Jurkat, Clone E6-1 (cell line): ENCODE data around the gene RBM46.
A peak's percentile ranks its signal among the peaks of the same experiment; 100 is the strongest.
"Not testable (repeated sequence)": the region's sequence is repeated elsewhere in the genome, so short reads cannot be mapped to it uniquely, and the experiment has no call there.

Experiments
- DNase-seq: peaks from one replicate; pipeline ENCODE4 v3.0.0-alpha.2; 2011; ENCODE audit warnings: low read depth, low spot score
- H3K4me3 ChIP-seq: 2 replicates; pipeline ENCODE4 v1.5.1; 2011; ENCODE audit warnings: mild to moderate bottlenecking, low read length, control low read depth, moderate library complexity

RBM46 gene

DNA sequence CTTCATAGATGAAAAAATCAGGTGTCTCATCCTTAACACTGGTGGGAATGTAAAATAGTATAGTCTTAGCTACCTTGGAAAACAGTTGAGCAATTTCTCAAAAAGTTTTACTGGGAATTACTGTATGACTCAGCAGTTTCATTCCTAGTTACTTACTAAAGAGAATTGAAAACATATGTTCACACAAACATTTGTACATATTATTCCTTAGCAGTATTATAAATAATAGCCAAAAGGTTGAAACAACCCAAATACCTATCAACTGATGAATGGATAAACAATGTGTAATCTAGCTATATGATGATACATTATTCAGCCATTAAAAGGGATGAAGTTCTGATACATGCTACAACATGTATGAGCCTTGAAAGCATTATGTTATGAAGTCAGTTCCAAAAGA is 41.7 kb downstream of the RBM46 start:
- H3K4me3 ChIP-seq, result no peak overlapping the region
- DNase-seq, result no peak

DNA sequence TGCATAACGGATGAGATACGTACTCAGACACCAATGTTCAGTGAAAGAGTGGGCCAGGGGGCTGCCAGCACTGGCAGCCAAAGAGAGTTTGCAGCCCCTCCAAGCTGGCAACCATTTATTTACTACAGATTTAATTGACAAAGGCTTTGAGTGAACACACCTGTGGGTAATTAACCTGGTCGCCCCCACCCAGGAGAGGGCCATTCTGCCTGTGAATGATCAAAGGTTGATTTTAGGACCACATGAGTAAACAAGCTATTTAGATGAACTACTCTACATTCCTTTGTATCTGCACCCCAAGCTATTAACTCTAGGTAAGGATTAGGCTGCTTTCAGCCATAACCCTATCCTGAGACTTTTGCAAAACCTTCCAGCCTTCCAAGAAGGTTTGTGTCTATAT is 55.0 kb downstream of the RBM46 start:
- no peak for DNase-seq
- no peak overlapping the region for H3K4me3 ChIP-seq

DNA sequence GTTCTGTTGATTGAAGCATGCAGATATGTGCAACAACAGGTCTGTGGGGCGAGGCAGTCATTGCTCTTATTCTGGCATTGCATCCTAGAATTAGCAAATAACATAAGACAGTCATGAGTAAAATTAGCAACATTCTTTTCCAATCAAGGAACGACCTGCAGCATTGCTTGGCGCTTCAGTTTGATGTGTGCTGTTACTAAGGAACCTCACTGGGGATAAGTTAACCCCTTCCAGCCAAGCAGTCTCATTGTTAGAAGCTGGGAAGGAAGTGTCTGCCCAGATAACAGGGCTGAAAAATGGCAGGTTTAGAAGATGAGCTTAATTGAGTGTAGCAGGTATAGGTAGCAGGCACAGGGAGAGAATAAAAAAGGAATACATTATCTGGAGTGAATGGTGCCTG is 55.4 kb downstream of the RBM46 start:
- DNase-seq, result no peak
- H3K4me3 ChIP-seq, result no peak overlapping the region

DNA sequence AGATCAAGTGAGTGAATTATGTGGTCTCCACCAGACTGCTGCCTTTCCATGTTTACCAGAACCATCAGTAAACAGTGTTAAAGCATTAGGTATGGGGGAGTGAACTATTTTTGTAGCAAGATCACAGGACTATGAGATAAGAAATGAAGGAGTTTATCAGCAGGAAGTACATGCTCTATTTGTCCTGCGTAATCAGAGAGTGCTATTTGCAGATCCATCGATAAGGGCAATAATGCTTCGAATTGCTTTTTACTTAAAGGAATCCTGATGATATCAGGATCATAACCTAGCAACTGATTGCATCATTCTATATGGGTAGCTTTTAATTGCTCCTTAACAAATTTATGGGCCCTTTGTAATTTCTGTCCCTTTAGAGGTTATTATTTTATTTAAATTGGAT is 57.1 kb downstream of the RBM46 start:
- no peak overlapping the region for H3K4me3 ChIP-seq
- no peak for DNase-seq

DNA sequence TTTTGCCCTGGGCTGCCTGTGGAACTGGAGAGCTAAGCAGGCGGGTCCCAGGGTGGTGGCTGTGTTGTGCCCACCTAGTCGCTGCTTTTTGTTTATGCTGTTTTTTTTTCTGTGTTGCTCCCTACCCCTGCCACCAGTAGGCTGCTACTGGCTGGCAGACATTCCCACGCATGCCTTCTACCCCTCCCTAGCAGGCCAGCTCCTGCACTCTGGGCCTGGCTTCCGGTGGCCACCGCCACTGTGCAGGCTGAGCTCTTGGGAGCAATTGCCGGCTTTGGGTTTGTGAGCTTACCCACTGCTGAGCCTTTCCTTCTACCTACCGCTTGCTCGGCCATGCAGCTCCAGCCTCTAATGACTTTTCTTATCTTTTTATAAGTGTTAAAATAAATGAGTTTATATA is 57.6 kb downstream of the RBM46 start:
- DNase-seq, result no peak
- no peak overlapping the region for H3K4me3 ChIP-seq

DNA sequence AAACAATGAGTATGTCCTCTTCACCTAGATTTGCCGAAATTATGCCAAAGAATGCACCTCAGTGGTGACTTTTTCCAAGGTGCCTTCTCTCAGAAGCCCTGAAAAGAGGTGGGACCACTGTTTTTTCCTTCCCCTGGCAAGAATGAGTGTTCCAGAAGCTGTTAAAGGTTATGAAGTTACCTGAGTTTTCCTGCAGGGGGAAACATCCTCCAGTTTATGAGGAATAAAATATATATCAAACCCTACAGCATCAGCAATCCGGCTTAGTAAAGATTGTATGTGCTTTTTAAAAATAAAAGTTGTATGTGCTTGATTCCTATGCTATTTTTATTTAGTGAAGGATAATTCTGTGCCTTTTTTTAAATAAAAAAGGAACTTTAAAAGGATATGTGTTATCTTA is 73.3 kb downstream of the RBM46 start:
- H3K4me3 ChIP-seq, result no peak overlapping the region
- peak; percentile 5 for DNase-seq

DNA sequence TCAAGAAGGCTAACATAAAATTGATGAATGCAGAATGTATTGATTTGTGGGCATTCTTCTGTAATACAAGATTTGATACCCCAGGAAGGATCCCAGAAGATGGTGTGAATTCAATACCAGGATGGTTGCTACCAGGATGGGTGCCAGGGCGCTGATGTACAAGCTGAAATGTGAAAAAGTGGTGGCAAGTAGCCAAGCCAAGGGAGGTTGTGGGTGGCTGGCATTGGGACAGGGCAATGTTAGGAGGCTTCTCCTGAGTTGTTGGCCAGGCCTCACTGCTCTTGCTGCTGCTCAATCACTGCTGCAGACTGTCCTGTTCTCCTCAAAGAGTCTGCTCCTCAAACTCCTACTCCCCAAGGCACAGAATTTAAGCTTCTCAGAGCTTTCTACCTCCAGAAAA is 77.1 kb downstream of the RBM46 start:
- no peak overlapping the region for H3K4me3 ChIP-seq
- no peak for DNase-seq

DNA sequence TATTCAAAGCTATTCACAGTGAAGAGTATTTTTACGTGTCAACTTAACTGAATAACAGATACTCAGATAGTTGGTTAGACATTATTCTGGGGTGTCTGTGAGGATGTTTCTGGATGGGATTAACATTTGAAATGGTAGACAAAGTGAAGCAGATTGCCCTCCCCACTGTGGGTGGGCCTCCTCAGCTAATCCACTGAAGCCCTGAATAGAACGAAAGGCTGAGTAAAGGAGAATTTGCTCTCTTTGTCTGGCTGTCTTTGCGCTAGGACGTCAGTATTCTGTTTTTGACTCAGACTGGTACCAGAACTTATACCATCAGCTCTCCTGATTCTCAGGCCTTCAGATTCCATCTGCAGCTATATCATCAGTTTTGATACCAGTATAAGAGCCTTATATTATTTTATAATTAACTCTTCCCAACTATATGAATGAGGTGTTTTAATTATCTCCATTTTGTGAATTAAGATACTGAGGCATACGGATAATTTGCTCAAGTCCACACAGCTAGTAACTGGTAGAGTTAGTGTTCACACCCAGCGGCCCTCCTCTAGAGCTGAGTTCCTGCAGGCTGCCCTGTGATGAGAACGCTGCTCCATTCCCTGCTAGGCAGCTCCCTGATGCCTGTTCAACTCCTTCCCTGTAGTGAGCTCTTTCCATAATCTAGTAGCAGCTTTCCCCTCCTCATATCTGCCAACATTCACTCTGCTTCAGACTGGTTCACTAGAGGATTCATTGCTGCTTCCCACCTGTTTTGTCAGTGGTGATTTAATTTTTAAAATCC is 87.5 kb downstream of the RBM46 start:
- no peak overlapping the region for H3K4me3 ChIP-seq
- no peak for DNase-seq

DNA sequence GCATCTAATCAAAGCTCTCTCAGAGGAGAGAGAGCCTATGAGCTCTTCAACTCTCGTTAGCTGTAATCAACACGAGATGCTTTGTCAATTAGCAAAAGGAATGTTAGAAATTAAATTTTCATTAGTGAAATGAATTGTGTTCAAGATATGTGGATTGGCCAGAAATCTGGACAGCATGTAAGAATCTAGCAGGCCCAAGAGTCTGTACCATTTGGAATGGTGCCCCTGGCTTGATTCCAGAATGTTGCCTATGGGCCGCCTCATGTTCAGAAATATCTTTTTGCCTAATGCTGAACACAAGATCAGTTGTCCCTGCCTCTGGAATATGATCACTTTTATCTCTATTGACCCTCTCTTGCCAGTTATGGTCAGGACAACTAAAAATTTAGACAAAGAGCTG is 88.2 kb downstream of the RBM46 start:
- no peak for DNase-seq
- H3K4me3 ChIP-seq, result no peak overlapping the region

DNA sequence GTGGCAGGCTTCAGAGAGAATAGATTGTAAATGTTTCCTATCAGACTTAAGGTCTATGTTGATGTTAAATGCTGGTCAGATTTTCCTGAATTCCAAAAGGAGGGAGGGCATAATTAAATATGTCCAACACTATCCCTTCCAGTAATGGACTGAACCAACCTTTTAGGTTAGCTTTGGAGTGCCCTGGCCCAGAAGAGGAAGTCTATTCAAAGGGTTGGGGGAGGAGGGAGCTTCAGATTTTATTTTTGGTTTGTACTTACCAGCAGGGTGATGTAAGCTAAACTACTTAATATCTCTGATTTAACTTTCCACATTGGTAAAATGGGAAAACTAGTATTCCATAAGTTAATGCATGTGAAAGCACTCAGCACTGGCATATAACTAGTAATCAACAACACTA is 91.1 kb downstream of the RBM46 start:
- DNase-seq, result no peak
- no peak overlapping the region for H3K4me3 ChIP-seq

DNA sequence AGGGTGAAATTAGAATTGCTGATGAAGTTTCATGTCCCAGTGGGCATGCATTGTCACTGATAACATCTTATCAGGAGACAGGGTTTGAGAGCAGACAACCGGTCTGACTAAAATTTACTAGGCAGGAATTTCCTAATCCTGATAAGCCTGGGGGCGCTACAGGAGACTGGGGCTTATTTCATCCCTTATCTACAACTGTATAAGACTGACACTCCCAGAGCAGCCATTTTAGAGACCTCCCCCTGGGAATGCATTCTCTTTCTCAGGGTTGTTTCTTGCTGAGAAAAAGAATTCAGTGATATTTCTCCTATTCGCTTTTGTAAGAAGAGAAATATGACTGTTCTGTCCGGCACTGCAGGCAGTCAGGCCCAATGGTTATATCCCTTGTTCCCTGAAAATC is 93.0 kb downstream of the RBM46 start:
- H3K4me3 ChIP-seq, DNase-seq: not testable (repeated sequence)

DNA sequence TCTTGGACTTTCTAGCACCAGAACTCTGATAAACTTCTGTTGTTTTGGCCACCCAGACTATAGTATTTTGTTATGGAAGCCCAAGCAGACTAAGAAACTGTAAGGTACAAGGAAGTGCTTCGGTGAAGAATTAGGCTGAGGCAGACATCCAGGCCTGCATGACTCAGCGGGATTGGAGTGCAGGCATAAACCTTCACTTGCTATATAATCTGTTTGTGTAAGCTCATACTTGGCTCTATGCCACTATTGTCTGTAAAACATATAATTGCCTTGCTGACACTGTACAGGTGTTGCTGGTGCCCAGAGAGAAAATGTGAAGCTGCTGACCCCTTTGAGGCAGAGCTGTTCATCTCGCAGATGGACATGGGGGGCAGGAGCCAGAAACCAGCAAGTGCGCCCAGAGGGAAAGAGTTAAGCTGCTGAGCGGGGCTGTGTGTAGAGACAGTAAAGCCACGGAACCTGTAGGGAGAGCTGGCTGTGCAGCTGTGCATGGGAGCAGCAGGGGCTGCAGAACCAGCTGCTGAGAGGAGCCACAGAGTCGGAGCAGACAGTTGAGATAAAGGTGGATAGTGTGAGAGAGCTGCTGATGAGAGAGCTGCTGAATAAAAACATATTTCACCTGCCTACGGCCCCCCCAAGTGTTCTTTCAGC is 96.2 kb downstream of the RBM46 start:
- H3K4me3 ChIP-seq, result no peak overlapping the region
- DNase-seq, result peak; percentile 17
